Psoas muscle (tissue), 8 donors: ENCODE measurements around the gene RNF34. TPM values are rescaled to one million over a fixed set of nuclear protein-coding genes. Genes with fewer than 3 reads are reported as not detected.

Source experiments
- ATAC-seq, 4 donors: fragments of 200-7000 bp; cut with Tn5 transposase; one replicate each; pipeline ENCODE4 v1.9.1; 2020; ENCODE audit warnings: moderate library complexity in 3 of 4, mild to moderate bottlenecking in 2 of 4
- DNase-seq, 2 donors: peaks; one replicate each; pipeline ENCODE4 v3.0.0-alpha.2; 2020
- H3K27ac ChIP-seq: fragments of 200-600 bp; one replicate; pipeline ENCODE4 v1.8.0; 2022
- H3K27me3 ChIP-seq, 3 donors: fragments of 200-600 bp in 1 of 3; one replicate each; pipeline versions ENCODE4 v1.6.1 to v1.8.0; 2013 to 2022; ENCODE audit warnings: low read length in 2 of 3, mild to moderate bottlenecking in 2 of 3, moderate library complexity in 1 of 3; ENCODE audit not compliant: insufficient read depth in 3 of 3
- H3K36me3 ChIP-seq, 2 donors: fragments of 200-600 bp in 1 of 2; one replicate each; pipeline versions ENCODE4 v1.6.1 to v1.8.0; 2013 to 2022; ENCODE audit warnings: low read depth in 1 of 2, mild to moderate bottlenecking in 1 of 2, moderate library complexity in 1 of 2; ENCODE audit not compliant: insufficient read depth in 1 of 2
- H3K4me1 ChIP-seq: fragments of 200-600 bp; one replicate; pipeline ENCODE4 v1.8.0; 2022
- H3K4me3 ChIP-seq: fragments of 200-600 bp; one replicate; pipeline ENCODE4 v1.8.0; 2022; ENCODE audit warnings: mild to moderate bottlenecking
- H3K9me3 ChIP-seq: fragments of 200-600 bp; one replicate; pipeline ENCODE4 v1.8.0; 2022
- WGBS, 3 donors: extraction: QIAGEN DNeasy Blood & Tissue Kit; methylation state at CpG; one replicate each; pipeline versions ENCODE4 v1.1.6 to v1.1.7; 2013; 5-methylcytosine and 5-hydroxymethylcytosine counted together
- intact Hi-C, 2 donors: fragments of 100-400 bp; cut with DNase I; formaldehyde crosslinking; loops; one replicate each; pipeline versions ENCODE4 v1.11.0 to v1.14.2; 2022
- polyA plus RNA-seq, 3 donors: library from polyadenylated mRNA; stranded (reverse); fragments of 200-250 nt; gene quantifications; one replicate each; pipeline ENCODE4 v1.2.3, GENCODE V29; 2013
- total RNA-seq, 4 donors: library from RNA; stranded (reverse); fragmentation: NEBNext Ultra II Directional in 2 of 4; extraction: Animal tissue kit (Norgen Biotek cat#: 25700) in 2 of 4; gene quantifications; one replicate each; pipeline versions ENCODE4 v1.2.1 to v1.2.4, GENCODE V29; 2021 to 2023
- TF ChIP-seq, protein P1 (sequence below): fragments of 200-600 bp; IDR thresholded peaks from one replicate; pipeline ENCODE4 v1.8.0; 2022; ENCODE audit warnings: antibody characterized with exemption
- donor health status: healthy with polysubstance abuse.
- donor health status: DM: no; HTN: no; CAD: no; lungs with moderate emphysema.
- donor health status: Bipolar disorder and iron deficiency.
- donor health status: healthy.
- donor health status: DM: yes; HTN: yes; CAD: no.
- donor health status: DM: no; HTN: no; CAD: no.
- donor health status: DM: no; HTN: no; CAD: no.
- donor health status: DM: yes; HTN: yes; CAD: no.

The RNF34 gene
- total and polyA plus RNA-seq, 7 donors = 12.8 to 53.3 (median 43.3) TPM

DNA sequence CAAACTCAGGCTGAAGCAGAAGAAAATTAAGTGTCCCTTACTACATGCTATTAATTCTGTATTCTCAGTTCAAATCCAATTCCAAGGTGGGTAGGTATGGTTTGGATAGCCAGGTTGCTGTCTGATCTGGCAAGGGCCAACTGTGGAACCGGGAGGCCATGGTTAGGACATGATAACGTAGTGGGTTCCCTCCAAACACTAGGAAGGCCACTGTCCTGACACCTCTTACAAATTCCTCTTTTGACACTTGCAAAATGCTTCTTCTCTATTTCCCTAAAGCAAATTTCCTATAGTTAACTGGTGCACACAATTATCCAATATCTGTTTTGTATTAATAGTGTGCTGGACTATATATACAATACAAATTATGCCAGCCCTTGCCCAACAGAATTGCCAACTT, 70.8 kb downstream of the RNF34 start:
- H3K27me3 ChIP-seq = no peaks in the 10 kb centered on the region
- no peak overlapping the region for H3K4me3 ChIP-seq
- no peak for DNase-seq
- no peak for ATAC-seq
- TF ChIP-seq, protein P1, sequence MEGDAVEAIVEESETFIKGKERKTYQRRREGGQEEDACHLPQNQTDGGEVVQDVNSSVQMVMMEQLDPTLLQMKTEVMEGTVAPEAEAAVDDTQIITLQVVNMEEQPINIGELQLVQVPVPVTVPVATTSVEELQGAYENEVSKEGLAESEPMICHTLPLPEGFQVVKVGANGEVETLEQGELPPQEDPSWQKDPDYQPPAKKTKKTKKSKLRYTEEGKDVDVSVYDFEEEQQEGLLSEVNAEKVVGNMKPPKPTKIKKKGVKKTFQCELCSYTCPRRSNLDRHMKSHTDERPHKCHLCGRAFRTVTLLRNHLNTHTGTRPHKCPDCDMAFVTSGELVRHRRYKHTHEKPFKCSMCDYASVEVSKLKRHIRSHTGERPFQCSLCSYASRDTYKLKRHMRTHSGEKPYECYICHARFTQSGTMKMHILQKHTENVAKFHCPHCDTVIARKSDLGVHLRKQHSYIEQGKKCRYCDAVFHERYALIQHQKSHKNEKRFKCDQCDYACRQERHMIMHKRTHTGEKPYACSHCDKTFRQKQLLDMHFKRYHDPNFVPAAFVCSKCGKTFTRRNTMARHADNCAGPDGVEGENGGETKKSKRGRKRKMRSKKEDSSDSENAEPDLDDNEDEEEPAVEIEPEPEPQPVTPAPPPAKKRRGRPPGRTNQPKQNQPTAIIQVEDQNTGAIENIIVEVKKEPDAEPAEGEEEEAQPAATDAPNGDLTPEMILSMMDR = no peak
- H3K36me3 ChIP-seq = no peaks in the 10 kb centered on the region
- H3K9me3 ChIP-seq = no peaks in the 10 kb centered on the region
- WGBS, 3 donors = 75 to 83% (median 78%) methylated on average over 2 of the region's 2 CpGs
- intact Hi-C loops = no loop called here
- H3K27ac ChIP-seq = no peak overlapping the region
- H3K4me1 ChIP-seq = peaks cover 9% of the 10 kb centered on the region

DNA sequence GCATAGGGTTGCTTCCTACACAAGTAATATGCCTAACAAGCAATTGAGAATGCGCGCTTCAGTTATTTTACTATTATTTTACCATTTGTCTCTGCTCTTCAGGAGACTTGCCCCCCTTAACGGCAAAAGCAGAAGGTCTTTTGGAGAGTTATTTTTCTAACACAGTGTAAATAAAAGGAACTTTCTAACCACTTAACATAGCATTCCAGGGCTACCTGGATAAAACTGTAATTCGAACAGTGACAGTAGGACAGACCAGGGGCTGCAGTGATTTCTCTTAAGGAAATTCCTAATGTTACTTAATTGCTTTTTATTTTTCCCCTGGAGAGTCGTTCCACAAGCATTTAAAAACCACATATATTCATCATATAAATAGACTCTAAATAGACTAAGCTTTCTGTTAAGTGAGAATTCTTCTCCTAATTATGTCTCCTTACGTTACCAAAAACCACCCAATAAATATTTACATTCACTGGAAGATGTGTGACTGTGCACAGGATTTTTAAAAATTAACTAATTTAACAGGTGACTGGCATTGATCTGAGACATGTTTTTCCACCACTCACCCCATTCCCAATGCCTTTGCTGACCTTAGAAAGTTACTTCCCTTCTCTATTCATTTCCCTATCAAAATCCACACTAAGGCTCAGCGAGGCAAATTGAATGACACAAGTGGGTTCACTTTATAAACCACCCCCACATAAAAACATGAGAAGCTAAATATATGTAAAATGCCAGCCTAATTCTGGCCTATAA, 72.4 kb downstream of the RNF34 start:
- no peaks in the 10 kb centered on the region for H3K27me3 ChIP-seq
- DNase-seq = no peak
- no peak overlapping the region for H3K4me3 ChIP-seq
- TF ChIP-seq, protein P1 = no peak
- no peak for ATAC-seq
- intact Hi-C loops = no loop called here
- H3K4me1 ChIP-seq = peaks cover 4% of the 10 kb centered on the region
- no peaks in the 10 kb centered on the region for H3K9me3 ChIP-seq
- no peak overlapping the region for H3K27ac ChIP-seq
- no peaks in the 10 kb centered on the region for H3K36me3 ChIP-seq
- 89 to 90% (median 90%) methylated on average over 7 of the region's 7 CpGs for WGBS, 3 donors

Other genes starting within 250 kb of the RNF34 start
- gene P2RX4, start 190.0 kb upstream of the RNF34 start, total RNA-seq = 1 to 10 TPM; 1.5 to 3.4 (median 2.5) TPM
- gene P2RX4, start 190.0 kb upstream of the RNF34 start, polyA plus RNA-seq = 1 to 10 TPM; 1.1 to 2.0 (median 1.6) TPM
- gene CAMKK2, start 103.4 kb upstream of the RNF34 start, total RNA-seq = 10 to 100 TPM in 2 of 4 donors, 1 to 10 TPM in 2; 6.8 to 12.3 (median 10.4) TPM
- 1 to 10 TPM; 4.4 to 8.3 (median 5.6) TPM for gene CAMKK2, start 103.4 kb upstream of the RNF34 start, polyA plus RNA-seq
- gene ANAPC5, start 47.7 kb upstream of the RNF34 start, total RNA-seq = 10 to 100 TPM; 59.1 to 80.3 (median 71.6) TPM
- 100 to 1,000 TPM in 1 of 3 donors, 10 to 100 TPM in 2; 47.1 to 120 (median 48.7) TPM for gene ANAPC5, start 47.7 kb upstream of the RNF34 start, polyA plus RNA-seq
- 10 to 100 TPM in 3 of 4 donors, 1 to 10 TPM in 1; 7.5 to 11.5 (median 10.5) TPM for gene KDM2B, start 180.9 kb downstream of the RNF34 start, total RNA-seq
- gene KDM2B, start 180.9 kb downstream of the RNF34 start, polyA plus RNA-seq = 1 to 10 TPM; 6.3 to 9.9 (median 6.7) TPM
- gene ORAI1, start 226.4 kb downstream of the RNF34 start, total RNA-seq = 10 to 100 TPM; 17.9 to 34.2 (median 30.2) TPM
- gene ORAI1, start 226.4 kb downstream of the RNF34 start, polyA plus RNA-seq = 10 to 100 TPM; 23.2 to 75.5 (median 26.0) TPM